Measurements from ENCODE around the gene TRAF3IP1. TPM values are rescaled to one million over a fixed set of nuclear protein-coding genes. Genes with fewer than 3 reads are reported as not detected.

The TRAF3IP1 gene
- total RNA-seq, 1 donor from 2014 or later = 11.2 TPM

DNA sequence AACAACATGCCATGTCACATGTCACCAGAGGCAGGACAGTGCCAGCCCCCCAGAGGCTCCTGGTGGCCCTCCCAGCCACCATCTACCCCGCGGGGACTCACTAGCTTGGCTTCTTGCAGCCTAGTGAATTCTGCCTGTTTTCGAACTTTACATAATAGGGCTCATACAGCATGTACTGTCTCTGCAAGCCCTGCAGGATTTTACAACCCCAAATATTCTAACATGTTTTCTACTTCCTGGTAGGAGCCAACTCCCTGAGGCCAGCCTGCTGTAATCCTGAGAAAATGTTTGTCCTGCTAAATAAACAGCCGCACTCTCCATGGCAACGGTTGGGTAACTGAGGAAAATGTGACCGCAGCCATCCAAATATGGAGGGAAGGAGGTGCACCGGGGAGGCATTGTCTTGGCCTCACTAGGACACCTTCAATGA lies 34.6 kb upstream of the TRAF3IP1 start:
- Histone ChIP-seq H2AFZ (replicated peaks) (no peak overlapping the region), H3K27ac (no peak overlapping the region), H4K20me1 (ENCODE audit: low read depth) (peaks cover 3% of the 10 kb centered on the region), H3K4me3 (no peak overlapping the region), H3K27me3 (peaks cover 20% of the 10 kb centered on the region), H3K9me3 (ENCODE audit: low read depth) (no peaks in the 10 kb centered on the region), H3K79me2 (ENCODE audit: low read depth) (peaks cover 9% of the 10 kb centered on the region), H3F3A (ENCODE audit: low read depth) (peaks cover 31% of the 10 kb centered on the region), H3K4me1 (peaks cover 26% of the 10 kb centered on the region), H3K9ac (no peak overlapping the region), H3K36me3 (no peaks in the 10 kb centered on the region), H3K4me2 (peak overlapping the region; percentile 1)
- H3K4me3 Mint-ChIP-seq = peak overlapping the region; percentile 86
- TF ChIP-seq EZH2 (IDR thresholded peaks at IDR 0.05) = no peak
- TF ChIP-seq EZH2phosphoT487 (IDR thresholded peaks at IDR 0.05) = no peak
- TF ChIP-seq, protein P1, sequence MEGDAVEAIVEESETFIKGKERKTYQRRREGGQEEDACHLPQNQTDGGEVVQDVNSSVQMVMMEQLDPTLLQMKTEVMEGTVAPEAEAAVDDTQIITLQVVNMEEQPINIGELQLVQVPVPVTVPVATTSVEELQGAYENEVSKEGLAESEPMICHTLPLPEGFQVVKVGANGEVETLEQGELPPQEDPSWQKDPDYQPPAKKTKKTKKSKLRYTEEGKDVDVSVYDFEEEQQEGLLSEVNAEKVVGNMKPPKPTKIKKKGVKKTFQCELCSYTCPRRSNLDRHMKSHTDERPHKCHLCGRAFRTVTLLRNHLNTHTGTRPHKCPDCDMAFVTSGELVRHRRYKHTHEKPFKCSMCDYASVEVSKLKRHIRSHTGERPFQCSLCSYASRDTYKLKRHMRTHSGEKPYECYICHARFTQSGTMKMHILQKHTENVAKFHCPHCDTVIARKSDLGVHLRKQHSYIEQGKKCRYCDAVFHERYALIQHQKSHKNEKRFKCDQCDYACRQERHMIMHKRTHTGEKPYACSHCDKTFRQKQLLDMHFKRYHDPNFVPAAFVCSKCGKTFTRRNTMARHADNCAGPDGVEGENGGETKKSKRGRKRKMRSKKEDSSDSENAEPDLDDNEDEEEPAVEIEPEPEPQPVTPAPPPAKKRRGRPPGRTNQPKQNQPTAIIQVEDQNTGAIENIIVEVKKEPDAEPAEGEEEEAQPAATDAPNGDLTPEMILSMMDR (IDR thresholded peaks at IDR 0.05) = no peak
- H3K27ac Mint-ChIP-seq = peak overlapping the region; percentile 99
- DNase-seq (ENCODE audit: low spot score) = peak; percentile 65
- peaks cover 4% of the 10 kb centered on the region for H3K36me3 Mint-ChIP-seq
- peaks cover 63% of the 10 kb centered on the region for H3K4me1 Mint-ChIP-seq
- H3K27me3 Mint-ChIP-seq (ENCODE audit: insufficient read depth, low read depth) = peaks cover 9% of the 10 kb centered on the region
- H3K9me3 Mint-ChIP-seq = no peaks in the 10 kb centered on the region

GRCh38 chr2:238286095-238286494 lies 34.2 kb upstream of the TRAF3IP1 start:
- Histone ChIP-seq H2AFZ (replicated peaks) (no peak overlapping the region), H3F3A (ENCODE audit: low read depth) (peaks cover 32% of the 10 kb centered on the region), H3K36me3 (no peaks in the 10 kb centered on the region), H3K4me3 (no peak overlapping the region), H3K79me2 (ENCODE audit: low read depth) (peaks cover 9% of the 10 kb centered on the region), H4K20me1 (ENCODE audit: low read depth) (peaks cover 3% of the 10 kb centered on the region), H3K4me1 (peaks cover 26% of the 10 kb centered on the region), H3K27me3 (peaks cover 23% of the 10 kb centered on the region), H3K4me2 (peak overlapping the region; percentile 1), H3K27ac (no peak overlapping the region), H3K9me3 (ENCODE audit: low read depth) (no peaks in the 10 kb centered on the region), H3K9ac (no peak overlapping the region)
- Mint-ChIP-seq H3K4me3 (peak overlapping the region; percentile 86), H3K36me3 (peaks cover 4% of the 10 kb centered on the region), H3K27ac (peak overlapping the region; percentile 99), H3K9me3 (no peaks in the 10 kb centered on the region), H3K4me1 (peaks cover 64% of the 10 kb centered on the region), H3K27me3 (ENCODE audit: insufficient read depth, low read depth) (peaks cover 9% of the 10 kb centered on the region)
- no peak for DNase-seq (ENCODE audit: low spot score)
- TF ChIP-seq EZH2 (IDR thresholded peaks at IDR 0.05) (no peak), EZH2phosphoT487 (IDR thresholded peaks at IDR 0.05) (no peak)
- TF ChIP-seq, protein P1 (IDR thresholded peaks at IDR 0.05) = no peak

GRCh38 chr2:238286551-238286950 lies 33.8 kb upstream of the TRAF3IP1 start:
- H3K27ac Mint-ChIP-seq = peak overlapping the region; percentile 99
- H3K4me2 ChIP-seq = peak overlapping the region; percentile 1

More at GRCh38 chr2:238286551-238286950, 33.8 kb upstream of the TRAF3IP1 start:
- no peak overlapping the region for H2AFZ ChIP-seq (replicated peaks)
- H3F3A ChIP-seq (ENCODE audit: low read depth) = peaks cover 32% of the 10 kb centered on the region
- no peak for TF ChIP-seq EZH2 (IDR thresholded peaks at IDR 0.05)
- TF ChIP-seq, protein P1 (IDR thresholded peaks at IDR 0.05) = no peak
- TF ChIP-seq EZH2phosphoT487 (IDR thresholded peaks at IDR 0.05) = no peak
- H3K4me3 ChIP-seq = no peak overlapping the region
- Mint-ChIP-seq H3K9me3 (no peaks in the 10 kb centered on the region), H3K4me1 (peaks cover 64% of the 10 kb centered on the region), H3K4me3 (peak overlapping the region; percentile 86), H3K36me3 (peaks cover 4% of the 10 kb centered on the region), H3K27me3 (ENCODE audit: insufficient read depth, low read depth) (peaks cover 9% of the 10 kb centered on the region)
- H3K9me3 ChIP-seq (ENCODE audit: low read depth) = no peaks in the 10 kb centered on the region
- H3K27me3 ChIP-seq = peaks cover 23% of the 10 kb centered on the region
- peaks cover 3% of the 10 kb centered on the region for H4K20me1 ChIP-seq (ENCODE audit: low read depth)
- no peak overlapping the region for H3K9ac ChIP-seq
- DNase-seq (ENCODE audit: low spot score) = no peak
- peaks cover 26% of the 10 kb centered on the region for H3K4me1 ChIP-seq
- peaks cover 9% of the 10 kb centered on the region for H3K79me2 ChIP-seq (ENCODE audit: low read depth)
- H3K27ac ChIP-seq = no peak overlapping the region
- no peaks in the 10 kb centered on the region for H3K36me3 ChIP-seq
